K562 (cell line): Measurements from ENCODE around the gene TRAF3. TPM values are rescaled to one million over a fixed set of nuclear protein-coding genes. Genes with fewer than 3 reads are reported as not detected.
A peak's percentile ranks its signal among the peaks of the same experiment; 100 is the strongest.

Experiments used
- ATAC-seq: fragments of 200-7000 bp; cut with Tn5 transposase; 3 replicates; pipeline ENCODE4 v1.9.1; 2020; ENCODE audit warnings: moderate library complexity
- BruUV-seq: library from RNA; stranded (reverse); fragments of 400-500 nt; replicated peaks from 2 replicates; lab custom pipeline; 2021; lab: Mats Ljungman, UMichigan
- CTCF ChIA-PET: fragments of 300-600 bp; formaldehyde crosslinking; extraction: SDS; loops from one replicate; lab custom pipeline; 2021; ENCODE audit warnings: low intra/inter-chr PET ratio; lab: Yijun Ruan, JAX
- POLR2A ChIA-PET: fragments of 300-600, 350-650 bp; sonication (Branson Sonifier 250); formaldehyde crosslinking; extraction: SDS; loops from one replicate; lab custom pipeline; 2021; ENCODE audit warnings: antibody characterized with exemption, inconsistent platforms; lab: Yijun Ruan, JAX
- DNase-seq, 4 experiments: peaks; one replicate each; pipeline versions ENCODE4 v3.0.0 to v3.0.0-alpha.2; 2011 to 2018; ENCODE audit warnings: low spot score in 3 of 4, mixed read lengths in 3 of 4; ENCODE audit errors: extremely low read depth in 1 of 4
- FAIRE-seq: peaks from 2 replicates; lab custom pipeline; 2011; peaks lifted over from hg19 to GRCh38; lab: Jason Lieb, UNC
- H2AFZ ChIP-seq: 2 replicates; pipeline ENCODE4 v1.6.0; 2011; ENCODE audit warnings: low read depth, low read length, control low read depth, inconsistent platforms
- H3K27ac ChIP-seq: fragments of 200-600 bp; 3 replicates; pipeline ENCODE4 v1.8.0; 2011; ENCODE audit warnings: low read depth, mild to moderate bottlenecking, control low read depth, inconsistent platforms, low read length, moderate library complexity, mixed read lengths; ENCODE audit errors: extremely low read depth
- H3K27me3 ChIP-seq, 2 experiments: fragments of 300-600 bp in 1 of 2; 2 replicates in 1 of 2; 3 replicates in 1 of 2; pipeline versions ENCODE4 v1.6.0 to v1.8.0; 2011; ENCODE audit warnings: inconsistent platforms in 2 of 2, low read length in 2 of 2, mild to moderate bottlenecking in 1 of 2, mixed read lengths in 1 of 2, moderate library complexity in 1 of 2; ENCODE audit not compliant: control insufficient read depth in 2 of 2, insufficient read depth in 2 of 2
- H3K36me3 ChIP-seq: fragments of 300-600 bp; 3 replicates; pipeline ENCODE4 v1.8.0; 2011; ENCODE audit warnings: mild to moderate bottlenecking, low read length, inconsistent platforms; ENCODE audit not compliant: control insufficient read depth, insufficient read depth
- H3K4me1 ChIP-seq, 2 experiments: fragments of 200-600 bp in 1 of 2; replicated peaks in 1 of 2; 2 replicates in 1 of 2; 3 replicates in 1 of 2; pipeline versions ENCODE4 v1.5.1 to v1.8.0; 2011; ENCODE audit warnings: inconsistent platforms in 2 of 2, low read length in 2 of 2, mild to moderate bottlenecking in 1 of 2, mixed read lengths in 1 of 2, moderate library complexity in 1 of 2; ENCODE audit not compliant: control insufficient read depth in 2 of 2, insufficient read depth in 2 of 2
- H3K4me2 ChIP-seq: 2 replicates; pipeline ENCODE4 v1.6.1; 2011; ENCODE audit warnings: low read length, control low read depth, inconsistent platforms, mixed read lengths; ENCODE audit not compliant: insufficient read depth
- H3K4me3 ChIP-seq: fragments of 200-600 bp; sonication (generic), shearing (Covaris generic); 2 replicates; pipeline ENCODE4 v1.5.1; 2016; ENCODE audit warnings: control low read depth, inconsistent platforms
- H3K79me2 ChIP-seq: fragments of 200-600 bp; 3 replicates; pipeline ENCODE4 v1.8.0; 2011; ENCODE audit warnings: low read length, inconsistent platforms; ENCODE audit not compliant: control insufficient read depth, insufficient read depth
- H3K9ac ChIP-seq, 2 experiments: 2 replicates each; pipeline versions ENCODE4 v1.6.0 to v1.6.1; 2011; ENCODE audit warnings: low read depth in 2 of 2, low read length in 2 of 2, control low read depth in 1 of 2, inconsistent platforms in 1 of 2, mild to moderate bottlenecking in 1 of 2, mixed read lengths in 1 of 2; ENCODE audit not compliant: insufficient read depth in 1 of 2
- H3K9me1 ChIP-seq: one replicate; pipeline ENCODE4 v1.6.0; 2011; ENCODE audit warnings: inconsistent platforms, mild to moderate bottlenecking, low read length, moderate library complexity; ENCODE audit not compliant: control insufficient read depth, insufficient read depth
- H3K9me3 ChIP-seq: replicated peaks from 2 replicates; pipeline ENCODE4 v1.5.1; 2011; ENCODE audit warnings: low read depth, low read length, inconsistent platforms; ENCODE audit not compliant: control insufficient read depth, insufficient read depth
- H4K20me1 ChIP-seq: replicated peaks from 2 replicates; pipeline ENCODE4 v1.6.1; 2011; ENCODE audit warnings: low read length, inconsistent platforms, mixed read lengths; ENCODE audit not compliant: control insufficient read depth, insufficient read depth
- CEBPB ChIP-seq: fragments of 450-650 bp; IDR thresholded peaks from 2 replicates; pipeline ENCODE4 v1.6.1; 2016; ENCODE audit warnings: missing genetic modification characterization, missing compliant biosample characterization
- CEBPG ChIP-seq, 3 experiments: fragments of 200-800 bp in 1 of 3; sonication (Bioruptor generic) in 1 of 3; sonication (generic) in 1 of 3; formaldehyde crosslinking in 1 of 3; IDR thresholded peaks in 2 of 3; conservative IDR thresholded peaks in 1 of 3; 2 replicates each; pipeline versions ENCODE4 v1.6.1 to v1.8.0; 2016 to 2022; ENCODE audit warnings: missing compliant biosample characterization in 2 of 3, missing genetic modification characterization in 2 of 3, mild to moderate bottlenecking in 1 of 3, missing genetic modification reagents in 1 of 3
- FUS ChIP-seq: fragments of 200-400 bp; formaldehyde crosslinking; optimal IDR thresholded peaks from 2 replicates; pipeline ENCODE3; 2017; ENCODE audit warnings: low read depth, low read length
- POLR2B ChIP-seq: fragments of 450-650 bp; IDR thresholded peaks from 2 replicates; pipeline ENCODE4 v1.6.1; 2018; ENCODE audit warnings: low read depth; ENCODE audit not compliant: partially characterized antibody
- RBM15 ChIP-seq: fragments of 200-400 bp; formaldehyde crosslinking; IDR thresholded peaks from 2 replicates; pipeline ENCODE4 v1.6.1; 2018; ENCODE audit warnings: mild to moderate bottlenecking, low read length, moderate library complexity; ENCODE audit not compliant: insufficient read depth
- SMARCB1 ChIP-seq: IDR thresholded peaks from 2 replicates; pipeline ENCODE4 v1.6.1; 2011; ENCODE audit warnings: improper control_type of control experiment, low read depth; ENCODE audit not compliant: insufficient read length
- TRIM24 ChIP-seq, 2 experiments: fragments of 450-650 bp; IDR thresholded peaks; 2 replicates each; pipeline ENCODE4 v1.6.1; 2016
- ZNF232 ChIP-seq: sonication (generic); formaldehyde crosslinking; IDR thresholded peaks from 2 replicates; pipeline ENCODE4 v1.8.0; 2022; ENCODE audit warnings: mild to moderate bottlenecking, missing genetic modification reagents
- WGBS: fragments of 100-300 bp; shearing (Covaris generic); methylation state at CpG from one replicate; pipeline ENCODE4 v1.1.6; 2016; ENCODE audit warnings: low coverage, mixed read lengths; ENCODE audit not compliant: insufficient coverage; ENCODE audit errors: missing lambda C conversion rate; 5-methylcytosine and 5-hydroxymethylcytosine counted together
- in situ Hi-C: fragments of 300-500 bp; cut with MboI; formaldehyde crosslinking; loops from 4 replicates; pipeline ENCODE4 v1.15.0; 2018; ENCODE audit warnings: inconsistent platforms, mixed read lengths
- intact Hi-C: fragments of 100-400 bp; cut with micrococcal nuclease; formaldehyde crosslinking; loops from 2 replicates; pipeline ENCODE4 v1.14.2; 2022
- polyA plus RNA-seq, 8 experiments: library from polyadenylated mRNA; depleted of rRNA in 4 of 8; stranded (reverse) in 5 of 8; unstranded in 3 of 8; fragments of >200 nt; fragmentation: Nextera tagmentation in 2 of 8; fragmentation: Illumina TruSeq in 1 of 8; extraction: Ambion mirVana in 2 of 8; extraction: Trizol in 1 of 8; gene quantifications; 2 replicates each; pipeline versions ENCODE4 v1.2.1 to v1.2.3, GENCODE V29; 2011 to 2014; ENCODE audit warnings: inconsistent platforms in 1 of 8, missing spikeins in 1 of 8
- total RNA-seq, 7 experiments: library from RNA; depleted of rRNA in 6 of 7; stranded (reverse); fragments of >200 nt in 6 of 7; fragmentation: Illumina TruSeq in 2 of 7; extraction: Trizol in 2 of 7; gene quantifications; 2 replicates each; pipeline versions ENCODE4 v1.2.1 to v1.2.3, GENCODE V29; 2011 to 2021; ENCODE audit warnings: low replicate concordance in 1 of 7
- TF ChIP-seq, protein P1 (sequence below), 2 experiments: fragments of 450-650 bp in 1 of 2; sonication (generic) in 1 of 2; formaldehyde crosslinking in 1 of 2; IDR thresholded peaks in 1 of 2; conservative IDR thresholded peaks in 1 of 2; 2 replicates each; pipeline versions ENCODE4 v1.6.1 to v1.8.1; 2016 to 2023; ENCODE audit warnings: mild to moderate bottlenecking in 2 of 2, moderate library complexity in 2 of 2, inconsistent platforms in 1 of 2, missing genetic modification reagents in 1 of 2
- TF ChIP-seq, protein P2 (sequence below), 2 experiments: IDR thresholded peaks; 2 replicates each; pipeline ENCODE4 v1.6.1; 2011; ENCODE audit warnings: borderline replicate concordance in 1 of 2, control low read depth in 1 of 2, low read depth in 1 of 2, low read length in 1 of 2, mild to moderate bottlenecking in 1 of 2, mixed read lengths in 1 of 2, moderate library complexity in 1 of 2; ENCODE audit not compliant: insufficient read depth in 1 of 2, insufficient read length in 1 of 2, poor library complexity in 1 of 2, severe bottlenecking in 1 of 2; ENCODE audit errors: extremely low read depth in 1 of 2

Gene TRAF3
- total and polyA plus RNA-seq, 9 of the 15 experiments (the other 6 are each of a cell fraction or from before 2014, with no cell fraction given) = 0.52 to 21.3 (median 9.9) TPM

DNA sequence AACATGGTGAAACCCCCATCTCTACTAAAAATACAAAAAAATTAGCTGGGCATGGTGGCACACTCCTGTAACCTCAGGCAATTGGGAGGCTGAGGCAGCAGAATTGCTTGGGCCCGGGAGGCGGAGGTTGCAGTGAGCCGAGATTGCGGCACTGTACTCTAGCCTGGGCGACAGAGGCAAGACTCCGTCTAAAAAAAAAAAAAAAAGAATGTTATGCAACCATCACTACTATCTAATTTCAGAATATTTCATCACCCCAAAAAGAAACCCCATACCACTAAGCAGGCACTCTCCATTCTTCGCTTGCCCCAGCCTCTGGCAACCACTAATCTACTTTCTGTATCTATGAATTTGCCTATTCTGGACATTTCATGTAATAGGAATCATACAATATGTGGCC lies 76.4 kb downstream of the TRAF3 start:
- no peak for FAIRE-seq
- Histone ChIP-seq H3K27ac (no peak overlapping the region), H3K4me2 (no peak overlapping the region), H3K4me3 (no peak overlapping the region), H3K36me3 (peaks cover 3% of the 10 kb centered on the region; the same call in 1 of the 3 replicates), H2AFZ (no peak overlapping the region), H4K20me1 (no peaks in the 10 kb centered on the region)
- 89% methylated on average over 7 of the region's 7 CpGs for WGBS
- no peak for TF ChIP-seq RBM15
- 0 out of 2 replicates have a peak, but pooled peaks have one; percentile 7 for TF ChIP-seq CEBPB (tag)
- TF ChIP-seq, protein P1, sequence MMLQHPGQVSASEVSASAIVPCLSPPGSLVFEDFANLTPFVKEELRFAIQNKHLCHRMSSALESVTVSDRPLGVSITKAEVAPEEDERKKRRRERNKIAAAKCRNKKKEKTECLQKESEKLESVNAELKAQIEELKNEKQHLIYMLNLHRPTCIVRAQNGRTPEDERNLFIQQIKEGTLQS (IDR thresholded peaks at IDR 0.05) = peak; percentile 21; the same call in 1 of the 2 replicates
- TF ChIP-seq, protein P1 (CRISPR knock-in tag; conservative IDR thresholded peaks at IDR 0.05) = no peak
- peak; percentile 75 to 86; a peak in 2 of 4 replicates for TF ChIP-seq TRIM24 (IDR thresholded peaks at IDR 0.05)
- no peak for TF ChIP-seq ZNF232 (CRISPR knock-in tag)
- TF ChIP-seq FUS = no peak
- no peak for TF ChIP-seq CEBPG (CRISPR knock-in tag; IDR thresholded peaks at IDR 0.05)
- TF ChIP-seq CEBPG (tag; conservative IDR thresholded peaks at IDR 0.05 in 1 of 2, IDR thresholded peaks at IDR 0.05 in 1 of 2) = peak in 1 of 2 experiments; percentile 84; a peak in 2 of 4 replicates
- TF ChIP-seq, protein P2, sequence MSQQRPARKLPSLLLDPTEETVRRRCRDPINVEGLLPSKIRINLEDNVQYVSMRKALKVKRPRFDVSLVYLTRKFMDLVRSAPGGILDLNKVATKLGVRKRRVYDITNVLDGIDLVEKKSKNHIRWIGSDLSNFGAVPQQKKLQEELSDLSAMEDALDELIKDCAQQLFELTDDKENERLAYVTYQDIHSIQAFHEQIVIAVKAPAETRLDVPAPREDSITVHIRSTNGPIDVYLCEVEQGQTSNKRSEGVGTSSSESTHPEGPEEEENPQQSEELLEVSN (IDR thresholded peaks at IDR 0.05; ENCODE audit: borderline replicate concordance in 1 of 2, extremely low read depth in 1 of 2, insufficient read depth in 1 of 2, insufficient read length in 1 of 2, low read depth in 1 of 2, low read length in 1 of 2, poor library complexity in 1 of 2, severe bottlenecking in 1 of 2) = no peak
- no peak for TF ChIP-seq SMARCB1
- no peak for TF ChIP-seq POLR2B
- TF ChIP-seq, all 486 proteins: peak for 4
- Histone ChIP-seq H3K27me3 (no peaks in the 10 kb centered on the region), H3K9me3 (no peaks in the 10 kb centered on the region), H3K4me1 (peaks cover 0 to 8% of the 10 kb centered on the region in 2 experiments; a peak in 3 of 5 replicates), H3K9me1 (no peaks in the 10 kb centered on the region), H3K9ac (no peak overlapping the region), H3K79me2 (no peaks in the 10 kb centered on the region)
- POLR2A ChIA-PET = no interaction called here
- DNase-seq (no peak), ATAC-seq (no peak)
- in situ Hi-C loops = no loop called here
- CTCF ChIA-PET = no interaction called here
- intact Hi-C loops = no loop called here
- no TSS peak for BruUV-seq
